C4-2B (cell line): ENCODE data around the gene CEP295NL.

ENCODE experiments used
- H3K27ac ChIP-seq: fragments of 450-650 bp; 2 replicates; pipeline ENCODE4 v1.5.1; 2017
- ZFX ChIP-seq: fragments of 450-650 bp; IDR thresholded peaks from 2 replicates; pipeline ENCODE4 v1.6.1; 2017
- TF ChIP-seq, protein P1 (sequence below): fragments of 450-650 bp; conservative IDR thresholded peaks from 2 replicates; pipeline ENCODE4 v1.5.1; 2017; ENCODE audit warnings: mild to moderate bottlenecking

CEP295NL gene

DNA sequence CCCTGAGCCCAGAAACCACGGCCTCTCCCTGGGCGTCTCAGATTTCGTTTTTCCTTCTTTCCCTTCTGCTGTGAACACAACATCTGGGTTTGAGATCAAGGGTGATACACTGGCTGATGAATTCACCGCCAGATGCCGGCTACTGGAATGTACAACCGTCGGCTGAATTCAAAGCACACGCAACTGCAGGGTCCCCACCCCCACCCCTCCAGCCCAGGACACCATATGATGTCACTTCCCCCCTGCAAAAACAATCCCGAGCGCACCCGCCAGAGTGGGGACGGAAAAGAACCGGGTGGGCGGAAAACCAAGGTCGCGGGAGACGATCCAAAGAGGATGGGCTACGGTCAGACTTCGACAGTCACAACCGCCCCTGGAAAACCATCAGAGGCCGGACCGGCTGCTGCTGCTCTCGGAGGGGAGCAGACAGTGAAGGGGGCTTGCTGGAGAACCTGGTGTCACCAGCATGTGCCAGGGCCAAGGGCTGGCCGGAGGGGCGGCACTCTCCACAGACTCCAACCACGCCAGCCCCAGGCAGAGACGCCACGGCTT, 23.3 kb downstream of the CEP295NL start:
- no peak for TF ChIP-seq ZFX
- TF ChIP-seq, protein P1, sequence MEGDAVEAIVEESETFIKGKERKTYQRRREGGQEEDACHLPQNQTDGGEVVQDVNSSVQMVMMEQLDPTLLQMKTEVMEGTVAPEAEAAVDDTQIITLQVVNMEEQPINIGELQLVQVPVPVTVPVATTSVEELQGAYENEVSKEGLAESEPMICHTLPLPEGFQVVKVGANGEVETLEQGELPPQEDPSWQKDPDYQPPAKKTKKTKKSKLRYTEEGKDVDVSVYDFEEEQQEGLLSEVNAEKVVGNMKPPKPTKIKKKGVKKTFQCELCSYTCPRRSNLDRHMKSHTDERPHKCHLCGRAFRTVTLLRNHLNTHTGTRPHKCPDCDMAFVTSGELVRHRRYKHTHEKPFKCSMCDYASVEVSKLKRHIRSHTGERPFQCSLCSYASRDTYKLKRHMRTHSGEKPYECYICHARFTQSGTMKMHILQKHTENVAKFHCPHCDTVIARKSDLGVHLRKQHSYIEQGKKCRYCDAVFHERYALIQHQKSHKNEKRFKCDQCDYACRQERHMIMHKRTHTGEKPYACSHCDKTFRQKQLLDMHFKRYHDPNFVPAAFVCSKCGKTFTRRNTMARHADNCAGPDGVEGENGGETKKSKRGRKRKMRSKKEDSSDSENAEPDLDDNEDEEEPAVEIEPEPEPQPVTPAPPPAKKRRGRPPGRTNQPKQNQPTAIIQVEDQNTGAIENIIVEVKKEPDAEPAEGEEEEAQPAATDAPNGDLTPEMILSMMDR, result no peak
- no peak overlapping the region for H3K27ac ChIP-seq

DNA sequence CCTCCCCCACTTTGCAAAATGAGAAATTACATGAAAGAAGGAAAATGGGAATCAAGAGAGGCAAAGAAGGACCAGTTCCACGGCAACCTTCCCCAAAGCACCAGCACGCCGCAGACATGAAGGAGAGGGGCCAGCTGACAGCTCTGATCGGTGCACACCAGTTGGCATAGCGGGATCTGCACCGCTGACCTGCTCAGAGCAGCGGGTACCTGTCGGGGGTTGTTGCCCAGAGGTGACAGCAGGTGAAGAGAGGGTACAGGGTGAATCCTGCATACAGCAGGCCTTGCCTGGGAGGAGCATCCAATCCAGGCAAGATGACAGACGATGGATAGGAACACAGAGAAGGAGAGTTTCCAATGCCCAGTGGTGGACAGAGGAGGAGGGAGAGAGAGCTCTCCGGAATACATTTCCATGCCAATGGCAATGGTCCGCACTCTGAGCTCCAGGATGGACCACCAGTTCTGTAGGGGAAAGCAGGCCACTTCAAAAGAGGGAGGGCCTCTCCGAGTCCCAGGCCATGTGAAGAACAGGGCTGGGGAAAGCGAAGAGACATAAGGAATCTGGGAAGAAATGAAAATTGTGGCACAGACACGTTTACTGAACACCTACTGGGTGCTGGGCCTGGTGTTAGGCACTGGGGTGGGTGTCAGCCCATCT, 24.0 kb downstream of the CEP295NL start:
- no peak for TF ChIP-seq ZFX
- TF ChIP-seq, protein P1, result no peak
- no peak overlapping the region for H3K27ac ChIP-seq

DNA sequence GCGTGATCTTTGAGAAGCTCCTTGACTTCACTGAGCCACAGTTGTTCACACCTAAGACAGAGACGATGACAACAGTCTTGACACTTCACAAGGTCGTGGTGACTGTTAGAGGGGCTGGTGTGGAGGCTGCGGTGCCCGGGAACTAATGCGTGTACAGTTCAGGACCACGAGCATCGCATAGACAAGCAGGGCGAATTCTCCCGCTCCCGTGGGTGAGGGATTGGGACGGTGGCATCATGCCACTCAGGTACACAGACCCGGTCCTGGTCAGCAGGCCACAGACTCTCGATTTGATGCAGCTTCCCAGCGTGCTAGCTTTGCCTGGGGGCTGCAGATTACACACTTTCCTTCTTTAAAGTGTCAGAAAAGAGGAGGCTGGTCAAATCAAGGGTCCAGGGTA, 24.7 kb downstream of the CEP295NL start:
- TF ChIP-seq, protein P1, result no peak
- no peak for TF ChIP-seq ZFX
- no peak overlapping the region for H3K27ac ChIP-seq

DNA sequence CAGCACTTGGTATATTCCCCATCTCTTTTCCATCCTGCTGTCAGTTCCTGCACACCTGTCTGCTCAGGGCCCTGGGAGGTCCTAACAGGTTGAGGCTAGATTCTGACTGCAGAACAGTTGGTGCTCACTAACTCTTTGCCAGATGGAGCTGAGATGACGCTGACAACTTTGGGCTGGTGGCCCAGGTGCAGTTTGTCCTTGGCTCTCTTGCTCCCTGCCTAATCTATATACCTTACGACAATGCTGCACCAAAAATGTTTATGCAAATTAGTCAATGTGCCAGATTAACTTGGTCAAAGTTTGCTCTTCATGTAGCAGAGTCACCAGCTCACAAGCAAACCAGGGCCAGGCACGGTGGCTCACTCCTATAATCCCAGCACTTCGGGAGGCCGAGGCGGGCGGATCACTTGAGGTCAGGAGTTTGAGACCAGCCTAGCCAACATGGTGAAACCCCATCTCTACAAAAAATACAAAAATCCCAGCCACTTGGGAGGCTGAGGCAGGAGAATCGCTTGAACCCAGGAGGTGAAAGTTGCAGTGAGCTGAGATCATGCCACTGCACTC, 26.0 kb downstream of the CEP295NL start:
- peak overlapping the region; percentile 79 for H3K27ac ChIP-seq

DNA sequence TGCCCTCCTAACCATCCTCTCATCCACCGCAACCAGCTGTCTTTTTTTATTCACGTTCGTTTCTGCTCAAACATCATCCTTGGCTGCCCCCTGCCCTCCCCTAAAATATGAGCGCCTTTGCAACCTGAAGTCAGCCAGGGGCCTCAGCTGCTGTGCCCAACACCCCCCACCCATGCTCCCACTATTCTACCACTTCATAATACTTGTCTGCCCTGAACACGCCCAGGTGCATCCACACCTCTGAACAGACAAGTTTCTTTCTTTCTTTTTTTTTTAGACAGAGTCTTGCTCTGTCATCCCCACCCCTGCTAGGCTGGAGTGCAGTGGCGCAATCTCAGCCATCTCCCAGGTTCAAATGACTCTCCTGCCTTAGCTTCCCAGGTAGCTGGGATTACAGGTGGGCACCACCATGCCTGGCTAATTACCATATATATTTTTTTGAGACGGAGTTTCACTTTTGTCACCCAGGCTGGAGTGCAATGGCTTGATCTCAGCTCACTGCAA, 26.9 kb downstream of the CEP295NL start:
- H3K27ac ChIP-seq, result peak overlapping the region; percentile 79
- TF ChIP-seq, protein P1, result no peak
- TF ChIP-seq ZFX, result no peak

DNA sequence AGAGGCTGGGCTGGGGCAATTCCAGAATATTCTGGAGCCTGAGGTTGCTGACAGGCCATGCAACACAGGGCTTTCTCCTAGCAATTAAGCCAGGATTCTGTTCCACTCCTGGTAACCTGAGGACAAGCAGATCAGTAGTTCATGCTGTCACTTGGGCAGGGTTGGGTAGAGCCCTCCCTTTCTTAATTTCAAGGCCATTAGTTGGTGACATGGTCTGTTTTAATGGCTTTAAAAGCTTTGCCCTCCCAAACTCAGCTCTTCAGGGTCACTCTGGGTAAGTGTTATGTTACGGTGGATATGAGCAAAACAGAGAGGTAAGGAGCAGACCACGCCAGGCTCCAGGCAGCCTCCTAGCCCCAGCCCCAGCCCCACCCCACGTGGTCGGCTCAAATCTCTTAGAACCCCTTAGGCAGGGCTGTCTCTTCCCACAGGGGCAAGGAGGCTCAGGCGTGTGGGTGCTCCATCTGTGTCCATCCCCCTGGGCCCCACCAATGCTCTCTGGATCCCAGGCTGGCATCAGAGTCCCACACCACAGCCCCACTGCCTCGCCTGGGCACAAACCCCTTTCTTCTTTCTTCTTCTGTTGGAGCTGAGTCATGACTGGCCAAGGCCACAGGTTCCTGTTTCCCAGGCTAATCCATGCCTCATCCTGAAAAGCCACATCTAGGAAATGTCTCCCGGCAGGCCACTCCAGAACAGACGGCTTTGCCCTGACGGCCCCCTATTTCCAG, 27.5 kb downstream of the CEP295NL start:
- TF ChIP-seq ZFX, result no peak
- TF ChIP-seq, protein P1, result no peak
- peak overlapping the region; percentile 79 for H3K27ac ChIP-seq

DNA sequence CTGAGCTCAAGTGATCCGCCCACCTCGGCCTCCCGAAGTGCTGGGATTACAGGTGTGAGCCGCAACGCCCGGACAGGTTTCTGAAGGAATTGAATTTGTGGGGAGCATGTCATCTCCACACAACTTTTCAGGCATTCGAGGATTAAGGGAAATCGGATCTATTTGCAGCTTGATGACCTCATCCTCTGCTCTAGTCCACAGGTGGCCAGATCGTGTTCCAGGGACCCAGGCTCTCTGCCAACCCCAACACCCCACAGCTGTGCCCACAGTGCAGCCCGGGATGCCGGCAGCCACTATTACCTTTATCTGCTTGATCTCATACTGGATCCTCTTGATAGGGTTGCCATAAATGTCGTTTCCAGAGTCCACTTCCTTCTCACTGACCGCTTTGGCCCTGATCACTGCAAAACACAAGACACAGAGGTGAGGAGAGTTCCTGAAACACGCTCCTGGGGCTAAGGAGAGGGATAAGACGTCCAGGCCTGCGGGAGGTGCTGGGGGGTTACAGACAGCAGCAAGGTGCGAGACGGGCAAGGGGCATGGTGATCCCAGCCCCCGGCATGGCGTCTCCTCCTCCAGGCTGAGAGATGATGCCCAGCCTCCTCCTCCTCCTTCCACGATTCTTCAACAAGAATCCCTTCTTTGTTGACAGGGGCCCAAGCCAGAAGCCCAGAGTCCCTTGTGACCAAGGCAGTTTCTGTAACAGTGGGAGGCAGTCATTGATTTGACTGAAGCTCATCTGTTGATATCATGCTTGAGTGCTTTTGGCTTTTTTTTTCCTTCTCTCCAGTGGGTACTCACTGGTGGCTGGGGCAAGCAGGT, 29.3 kb downstream of the CEP295NL start:
- peak overlapping the region; percentile 79 for H3K27ac ChIP-seq
- TF ChIP-seq ZFX, result no peak
- TF ChIP-seq, protein P1, result no peak
